ENCODE data around the gene DDX3X.

The DDX3X gene

DNA sequence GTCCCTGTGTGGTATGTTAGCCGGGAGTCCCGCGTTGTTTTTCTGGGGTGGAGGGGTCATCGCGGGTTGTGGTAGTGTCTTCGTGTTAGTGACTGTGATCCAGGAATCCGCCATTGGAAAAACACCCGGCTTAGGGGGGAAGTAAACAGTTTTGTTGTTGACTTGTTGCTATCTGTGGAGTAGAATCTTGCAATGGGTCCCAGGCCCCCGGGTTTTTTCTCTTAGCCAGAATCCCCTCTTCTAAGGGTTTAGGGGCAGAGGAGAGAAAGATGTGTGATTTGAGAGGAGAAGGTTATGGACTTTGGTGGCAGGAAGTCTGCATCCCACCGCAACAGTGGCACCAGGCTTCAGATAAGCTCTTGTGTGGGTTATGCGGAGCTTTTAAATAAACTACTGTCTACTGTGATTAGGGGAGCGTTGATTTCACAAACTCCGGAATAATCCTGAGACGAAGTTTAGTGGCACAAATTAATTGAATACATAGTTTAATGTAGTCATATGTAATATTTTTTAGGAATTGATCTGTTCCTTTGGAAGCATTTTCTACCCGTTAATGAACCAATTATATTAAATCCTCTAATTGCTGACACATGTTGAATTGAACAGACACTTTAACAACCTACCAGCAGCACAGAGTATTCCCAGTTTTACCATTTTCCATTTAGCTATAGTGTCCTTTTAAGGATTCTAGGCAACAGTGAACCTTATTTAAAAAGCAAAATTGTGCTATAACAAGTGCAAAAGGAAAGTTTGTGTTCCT is 1.4 kb downstream of the DDX3X start:
- Histone ChIP-seq H3K56ac (ENCODE audit: low read length) (peak overlapping the region; percentile 84), H2BK15ac (replicated peaks; ENCODE audit: low read depth) (no peak overlapping the region), H2BK120ac (ENCODE audit: low read depth, low read length) (no peak overlapping the region), H3K4me2 (ENCODE audit: low read length) (peak overlapping the region; percentile 62), H3K36me3 (ENCODE audit: control insufficient read depth, insufficient read depth, low read length) (peaks cover 3% of the 10 kb centered on the region), H3K4me1 (ENCODE audit: control insufficient read depth, low read depth, low read length) (no peaks in the 10 kb centered on the region), H4K8ac (ENCODE audit: low read depth, low read length) (no peak overlapping the region), H3K79me1 (ENCODE audit: low read length) (no peaks in the 10 kb centered on the region), H3K4ac (ENCODE audit: low read depth, low read length) (no peak overlapping the region), H3K18ac (ENCODE audit: low read length) (no peak overlapping the region), H2AK5ac (ENCODE audit: low read length) (no peak overlapping the region), H3K27me3 (ENCODE audit: insufficient read depth, low read length, poor library complexity) (no peaks in the 10 kb centered on the region), H3K79me2 (ENCODE audit: control insufficient read depth, insufficient read depth, low read length) (peaks cover 57% of the 10 kb centered on the region), H3K9ac (ENCODE audit: low read length) (peak overlapping the region; percentile 82), H3K23ac (ENCODE audit: low read length) (no peak overlapping the region), H2BK5ac (ENCODE audit: low read length) (no peak overlapping the region), H3K4me3 (ENCODE audit: low read length) (peak overlapping the region; percentile 86), H4K5ac (ENCODE audit: low read length) (no peak overlapping the region), H3K27ac (ENCODE audit: low read depth, low read length) (no peak overlapping the region)
- DNase-seq = no peak
- no CpG with 5 or more reads among the region's 15 CpGs for WGBS (ENCODE audit: extremely low coverage, insufficient coverage, low lambda C conversion rate)

- no peaks in the 10 kb centered on the region for H3K4me1 ChIP-seq (ENCODE audit: control insufficient read depth, low read depth, low read length)
- H3K18ac ChIP-seq (ENCODE audit: low read length) = no peak overlapping the region
- H4K8ac ChIP-seq (ENCODE audit: low read depth, low read length) = no peak overlapping the region
- peak overlapping the region; percentile 82 for H3K9ac ChIP-seq (ENCODE audit: low read length)
- no peak overlapping the region for H4K5ac ChIP-seq (ENCODE audit: low read length)
- H3K23ac ChIP-seq (ENCODE audit: low read length) = no peak overlapping the region
- no peak overlapping the region for H3K4ac ChIP-seq (ENCODE audit: low read depth, low read length)
- no peak overlapping the region for H2AK5ac ChIP-seq (ENCODE audit: low read length)
- DNase-seq = no peak
- peaks cover 3% of the 10 kb centered on the region for H3K36me3 ChIP-seq (ENCODE audit: control insufficient read depth, insufficient read depth, low read length)
- no peak overlapping the region for H3K27ac ChIP-seq (ENCODE audit: low read depth, low read length)
- peak overlapping the region; percentile 30 for H3K56ac ChIP-seq (ENCODE audit: low read length)
- H3K79me2 ChIP-seq (ENCODE audit: control insufficient read depth, insufficient read depth, low read length) = peaks cover 61% of the 10 kb centered on the region
- no peaks in the 10 kb centered on the region for H3K79me1 ChIP-seq (ENCODE audit: low read length)
- no peaks in the 10 kb centered on the region for H3K27me3 ChIP-seq (ENCODE audit: insufficient read depth, low read length, poor library complexity)
- H2BK120ac ChIP-seq (ENCODE audit: low read depth, low read length) = no peak overlapping the region
- H2BK15ac ChIP-seq (replicated peaks; ENCODE audit: low read depth) = no peak overlapping the region
- peak overlapping the region; percentile 62 for H3K4me2 ChIP-seq (ENCODE audit: low read length)
- no CpG with 5 or more reads among the region's 6 CpGs for WGBS (ENCODE audit: extremely low coverage, insufficient coverage, low lambda C conversion rate)
- H2BK5ac ChIP-seq (ENCODE audit: low read length) = no peak overlapping the region
- peak overlapping the region; percentile 86 for H3K4me3 ChIP-seq (ENCODE audit: low read length)
These were observed 2.0 kb downstream of the DDX3X start for GRCh38 chrX:41335958-41336331.

- H3K27ac ChIP-seq (ENCODE audit: low read depth, low read length) = no peak overlapping the region
These were observed 2.5 kb downstream of the DDX3X start for GRCh38 chrX:41336447-41336846.

DNA sequence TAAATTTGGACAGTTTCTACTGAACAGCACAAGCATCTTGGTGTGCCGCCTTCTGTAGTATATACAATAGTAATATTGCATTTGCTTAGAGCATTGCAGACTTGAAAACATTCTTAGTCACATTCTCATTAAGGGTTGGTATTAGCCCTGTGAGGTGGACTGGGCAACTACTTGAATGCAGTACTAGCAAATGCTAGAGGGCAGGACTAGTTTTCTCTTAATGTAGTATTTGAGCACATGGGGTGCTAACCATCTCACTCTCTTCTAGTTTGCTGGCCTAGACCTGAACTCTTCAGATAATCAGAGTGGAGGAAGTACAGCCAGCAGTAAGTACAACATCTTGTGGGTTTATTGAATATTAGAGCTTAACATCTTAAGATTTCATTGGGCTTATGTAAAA is 3.2 kb downstream of the DDX3X start:
- H3K79me1 ChIP-seq (ENCODE audit: low read length) = no peaks in the 10 kb centered on the region
- no peak for DNase-seq

More at GRCh38 chrX:41336447-41336846, 2.5 kb downstream of the DDX3X start:
- no peak overlapping the region for H3K56ac ChIP-seq (ENCODE audit: low read length)
- no peaks in the 10 kb centered on the region for H3K4me1 ChIP-seq (ENCODE audit: control insufficient read depth, low read depth, low read length)
- no peaks in the 10 kb centered on the region for H3K79me1 ChIP-seq (ENCODE audit: low read length)
- peak overlapping the region; percentile 82 for H3K9ac ChIP-seq (ENCODE audit: low read length)
- H3K18ac ChIP-seq (ENCODE audit: low read length) = no peak overlapping the region
- peaks cover 62% of the 10 kb centered on the region for H3K79me2 ChIP-seq (ENCODE audit: control insufficient read depth, insufficient read depth, low read length)
- H3K4me2 ChIP-seq (ENCODE audit: low read length) = peak overlapping the region; percentile 62
- no peak for DNase-seq
- H2BK120ac ChIP-seq (ENCODE audit: low read depth, low read length) = no peak overlapping the region
- H3K27me3 ChIP-seq (ENCODE audit: insufficient read depth, low read length, poor library complexity) = no peaks in the 10 kb centered on the region
- no peak overlapping the region for H3K23ac ChIP-seq (ENCODE audit: low read length)
- H2AK5ac ChIP-seq (ENCODE audit: low read length) = no peak overlapping the region
- no peak overlapping the region for H4K8ac ChIP-seq (ENCODE audit: low read depth, low read length)
- H2BK15ac ChIP-seq (replicated peaks; ENCODE audit: low read depth) = no peak overlapping the region
- H4K5ac ChIP-seq (ENCODE audit: low read length) = no peak overlapping the region
- H3K4me3 ChIP-seq (ENCODE audit: low read length) = peak overlapping the region; percentile 86
- peaks cover 3% of the 10 kb centered on the region for H3K36me3 ChIP-seq (ENCODE audit: control insufficient read depth, insufficient read depth, low read length)
- no peak overlapping the region for H3K4ac ChIP-seq (ENCODE audit: low read depth, low read length)
- H2BK5ac ChIP-seq (ENCODE audit: low read length) = no peak overlapping the region
- no CpG with 5 or more reads among the region's 7 CpGs for whole genome bisulfite sequencing (ENCODE audit: extremely low coverage, insufficient coverage, low lambda C conversion rate)

GRCh38 chrX:41338436-41338835 is 4.5 kb downstream of the DDX3X start:
- Histone ChIP-seq H2BK15ac (replicated peaks; ENCODE audit: low read depth) (no peak overlapping the region), H3K4me2 (ENCODE audit: low read length) (no peak overlapping the region), H2BK5ac (ENCODE audit: low read length) (no peak overlapping the region), H2AK5ac (ENCODE audit: low read length) (no peak overlapping the region), H3K36me3 (ENCODE audit: control insufficient read depth, insufficient read depth, low read length) (peaks cover 5% of the 10 kb centered on the region), H4K8ac (ENCODE audit: low read depth, low read length) (no peak overlapping the region), H3K4me1 (ENCODE audit: control insufficient read depth, low read depth, low read length) (no peaks in the 10 kb centered on the region), H2BK120ac (ENCODE audit: low read depth, low read length) (no peak overlapping the region), H3K23ac (ENCODE audit: low read length) (no peak overlapping the region), H3K79me2 (ENCODE audit: control insufficient read depth, insufficient read depth, low read length) (peaks cover 66% of the 10 kb centered on the region), H3K56ac (ENCODE audit: low read length) (no peak overlapping the region), H3K79me1 (ENCODE audit: low read length) (no peaks in the 10 kb centered on the region), H3K9ac (ENCODE audit: low read length) (no peak overlapping the region), H3K27ac (ENCODE audit: low read depth, low read length) (no peak overlapping the region), H3K18ac (ENCODE audit: low read length) (no peak overlapping the region), H3K27me3 (ENCODE audit: insufficient read depth, low read length, poor library complexity) (no peaks in the 10 kb centered on the region), H3K4ac (ENCODE audit: low read depth, low read length) (no peak overlapping the region), H3K4me3 (ENCODE audit: low read length) (no peak overlapping the region), H4K5ac (ENCODE audit: low read length) (no peak overlapping the region)
- no CpG with 5 or more reads among the region's 1 CpG for WGBS (ENCODE audit: extremely low coverage, insufficient coverage, low lambda C conversion rate)
- no peak for DNase-seq

More for the DNA sequence above, 3.2 kb downstream of the DDX3X start:
- Histone ChIP-seq H2BK15ac (replicated peaks; ENCODE audit: low read depth) (no peak overlapping the region), H3K4me3 (ENCODE audit: low read length) (no peak overlapping the region), H4K8ac (ENCODE audit: low read depth, low read length) (no peak overlapping the region), H3K27me3 (ENCODE audit: insufficient read depth, low read length, poor library complexity) (no peaks in the 10 kb centered on the region), H3K4ac (ENCODE audit: low read depth, low read length) (no peak overlapping the region), H3K79me2 (ENCODE audit: control insufficient read depth, insufficient read depth, low read length) (peaks cover 64% of the 10 kb centered on the region), H3K4me1 (ENCODE audit: control insufficient read depth, low read depth, low read length) (no peaks in the 10 kb centered on the region), H3K23ac (ENCODE audit: low read length) (no peak overlapping the region), H3K9ac (ENCODE audit: low read length) (peak overlapping the region; percentile 22), H3K18ac (ENCODE audit: low read length) (no peak overlapping the region), H3K36me3 (ENCODE audit: control insufficient read depth, insufficient read depth, low read length) (peaks cover 3% of the 10 kb centered on the region), H2BK5ac (ENCODE audit: low read length) (no peak overlapping the region), H2AK5ac (ENCODE audit: low read length) (no peak overlapping the region), H3K56ac (ENCODE audit: low read length) (no peak overlapping the region), H3K4me2 (ENCODE audit: low read length) (no peak overlapping the region), H4K5ac (ENCODE audit: low read length) (no peak overlapping the region), H2BK120ac (ENCODE audit: low read depth, low read length) (no peak overlapping the region), H3K27ac (ENCODE audit: low read depth, low read length) (no peak overlapping the region)
- WGBS (ENCODE audit: extremely low coverage, insufficient coverage, low lambda C conversion rate) = no CpG with 5 or more reads among the region's 1 CpG

GRCh38 chrX:41339148-41339547 is 5.2 kb downstream of the DDX3X start:
- peaks cover 65% of the 10 kb centered on the region for H3K79me2 ChIP-seq (ENCODE audit: control insufficient read depth, insufficient read depth, low read length)
- H4K5ac ChIP-seq (ENCODE audit: low read length) = no peak overlapping the region
- no peak overlapping the region for H3K9ac ChIP-seq (ENCODE audit: low read length)
- H2BK15ac ChIP-seq (replicated peaks; ENCODE audit: low read depth) = no peak overlapping the region
- H3K18ac ChIP-seq (ENCODE audit: low read length) = no peak overlapping the region
- H3K4me3 ChIP-seq (ENCODE audit: low read length) = no peak overlapping the region
- no peak overlapping the region for H3K56ac ChIP-seq (ENCODE audit: low read length)
- H3K4me1 ChIP-seq (ENCODE audit: control insufficient read depth, low read depth, low read length) = no peaks in the 10 kb centered on the region
- no peak overlapping the region for H2BK120ac ChIP-seq (ENCODE audit: low read depth, low read length)
- no peak overlapping the region for H3K4me2 ChIP-seq (ENCODE audit: low read length)
- H3K27me3 ChIP-seq (ENCODE audit: insufficient read depth, low read length, poor library complexity) = no peaks in the 10 kb centered on the region
- no peak overlapping the region for H2AK5ac ChIP-seq (ENCODE audit: low read length)
- H3K79me1 ChIP-seq (ENCODE audit: low read length) = no peaks in the 10 kb centered on the region
- H2BK5ac ChIP-seq (ENCODE audit: low read length) = no peak overlapping the region
- H3K27ac ChIP-seq (ENCODE audit: low read depth, low read length) = no peak overlapping the region
- no peak overlapping the region for H3K23ac ChIP-seq (ENCODE audit: low read length)
- peaks cover 5% of the 10 kb centered on the region for H3K36me3 ChIP-seq (ENCODE audit: control insufficient read depth, insufficient read depth, low read length)
- no peak overlapping the region for H3K4ac ChIP-seq (ENCODE audit: low read depth, low read length)
- no peak overlapping the region for H4K8ac ChIP-seq (ENCODE audit: low read depth, low read length)
- no CpG with 5 or more reads among the region's 4 CpGs for WGBS (ENCODE audit: extremely low coverage, insufficient coverage, low lambda C conversion rate)
- no peak for DNase-seq

Measured in mesendoderm (in vitro differentiated cells).